CD4-positive, alpha-beta T cell (primary cell): ENCODE results near the gene LMTK3. TPM values are rescaled to one million over a fixed set of nuclear protein-coding genes. Genes with fewer than 3 reads are reported as not detected.

Experiments used
- ATAC-seq: fragments of 200-7000 bp; cut with Tn5 transposase; one replicate; pipeline ENCODE4 v1.10.0; 2022; ENCODE audit warnings: mild to moderate bottlenecking; ENCODE audit not compliant: poor library complexity
- CTCF ChIA-PET: fragments of 350-600 bp; sonication (Branson Sonifier 250); formaldehyde crosslinking; loops from one replicate; lab custom pipeline; 2021; ENCODE audit warnings: antibody characterized with exemption, inconsistent platforms; lab: Charles Lee
- POLR2A ChIA-PET: fragments of 350-600 bp; sonication (Branson Sonifier 250); formaldehyde crosslinking; loops from one replicate; lab custom pipeline; 2021; ENCODE audit warnings: antibody characterized with exemption, inconsistent platforms; lab: Charles Lee
- DNase-seq, 14 experiments: peaks; one replicate each; pipeline ENCODE4 v3.0.0-alpha.2; 2013 to 2020; ENCODE audit warnings: mixed read lengths in 2 of 14
- H3K27ac ChIP-seq, 2 donors: one replicate each; pipeline versions ENCODE4 v1.5.1 to v1.7.0; 2013; ENCODE audit warnings: low read length in 2 of 2, low read depth in 1 of 2, mild to moderate bottlenecking in 1 of 2
- H3K27me3 ChIP-seq, 2 experiments: 1 replicate in 1 of 2; 2 replicates in 1 of 2; pipeline versions ENCODE4 v1.6.1 to v1.7.0; 2013; ENCODE audit warnings: low read length in 2 of 2, control low read depth in 1 of 2, mild to moderate bottlenecking in 1 of 2, moderate library complexity in 1 of 2; ENCODE audit not compliant: insufficient read depth in 2 of 2, control insufficient read depth in 1 of 2
- H3K36me3 ChIP-seq: one replicate; pipeline ENCODE4 v1.6.1; 2013; ENCODE audit warnings: low read length, control low read depth; ENCODE audit not compliant: insufficient read depth
- H3K4me1 ChIP-seq: one replicate; pipeline ENCODE4 v1.6.1; 2013; ENCODE audit warnings: low read length, control low read depth; ENCODE audit not compliant: insufficient read depth
- H3K4me3 ChIP-seq: one replicate; pipeline ENCODE4 v1.5.1; 2013; ENCODE audit warnings: mild to moderate bottlenecking, low read length, moderate library complexity
- H3K9me3 ChIP-seq, 2 experiments: 1 replicate in 1 of 2; 2 replicates in 1 of 2; pipeline versions ENCODE4 v1.6.1 to v1.7.0; 2013; ENCODE audit warnings: low read length in 2 of 2, mild to moderate bottlenecking in 2 of 2, control low read depth in 1 of 2, moderate library complexity in 1 of 2; ENCODE audit not compliant: control insufficient read depth in 1 of 2, insufficient read depth in 1 of 2
- H3K27ac Mint-ChIP-seq: one replicate; pipeline ENCODE4 v1.8.0; 2020; ENCODE audit warnings: mixed read lengths
- H3K27me3 Mint-ChIP-seq: one replicate; pipeline ENCODE4 v1.8.0; 2021; ENCODE audit warnings: mixed read lengths
- H3K36me3 Mint-ChIP-seq: one replicate; pipeline ENCODE4 v1.8.0; 2021; ENCODE audit warnings: low read depth, mixed read lengths
- H3K4me1 Mint-ChIP-seq: one replicate; pipeline ENCODE4 v1.8.0; 2021; ENCODE audit warnings: low read depth, mixed read lengths
- H3K4me3 Mint-ChIP-seq: one replicate; pipeline ENCODE4 v1.8.0; 2020; ENCODE audit warnings: mild to moderate bottlenecking, mixed read lengths
- H3K9me3 Mint-ChIP-seq: one replicate; pipeline ENCODE4 v1.8.0; 2020; ENCODE audit warnings: mixed read lengths
- CTCF ChIP-seq: fragments of 200-600 bp; IDR thresholded peaks from one replicate; pipeline ENCODE4 v1.8.0; 2022; ENCODE audit warnings: antibody characterized with exemption, mild to moderate bottlenecking
- intact Hi-C, 2 experiments: fragments of 100-400 bp; cut with DNase I in 1 of 2; cut with micrococcal nuclease in 1 of 2; formaldehyde crosslinking; loops; one replicate each; pipeline versions ENCODE4 v1.15.1 to v1.9.0; 2023 to 2025; cut with DNase I, micrococcal nuclease
- total RNA-seq, 174 experiments: library from RNA in 2 of 174; stranded (reverse) in 2 of 174; gene quantifications; one replicate each; pipeline ENCODE4 v1.2.3 and lab custom pipeline; 2021 to 2026

The LMTK3 gene
- total RNA-seq, 2 experiments from 2014 or later = 15.6 to 18.9 TPM

DNA sequence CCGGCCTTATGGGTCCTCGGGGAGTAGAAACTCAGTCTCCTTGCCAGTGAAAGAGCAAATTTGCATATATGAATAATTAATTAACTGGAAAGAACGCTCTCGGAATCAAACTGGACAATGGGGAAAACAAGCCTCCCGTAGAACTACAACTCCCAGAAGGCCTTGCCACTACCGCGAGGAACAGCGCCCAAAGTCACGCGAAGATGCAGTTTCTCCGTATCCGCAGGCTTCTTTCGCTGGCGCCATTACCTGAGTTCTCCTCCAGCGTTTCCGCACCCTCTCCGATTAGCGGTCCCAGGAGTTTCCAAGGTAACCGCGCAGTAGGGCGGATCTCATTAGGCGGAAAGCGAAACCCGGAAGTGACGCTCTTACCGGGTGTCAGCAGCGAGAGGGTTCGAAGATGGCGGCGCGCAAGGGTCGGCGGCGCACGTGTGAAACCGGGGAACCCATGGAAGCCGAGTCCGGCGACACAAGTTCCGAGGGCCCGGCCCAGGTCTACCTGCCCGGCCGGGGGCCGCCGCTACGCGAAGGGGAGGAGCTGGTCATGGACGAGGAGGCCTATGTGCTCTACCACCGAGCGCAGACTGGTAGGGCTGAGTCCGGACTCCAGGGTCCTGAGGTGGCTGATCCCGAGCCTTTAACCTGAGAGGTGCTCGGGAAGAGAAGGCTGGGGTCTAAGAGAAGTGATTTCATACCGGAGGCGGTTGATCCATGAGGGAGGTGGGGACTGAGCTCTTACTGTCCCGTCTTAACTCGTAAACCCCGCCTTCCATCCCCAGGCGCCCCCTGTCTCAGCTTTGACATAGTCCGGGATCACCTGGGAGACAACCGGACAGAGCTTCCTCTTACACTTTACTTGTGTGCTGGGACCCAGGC, 65.8 kb downstream of the LMTK3 start, which contains the start of gene GRWD1:
Gene GRWD1, plus strand, starts transcription at position 378 of the 876 bp plus-strand sequence. Its CDS starts 23 bp downstream, at position 401.
- Mint-ChIP-seq H3K9me3 (no peaks in the 10 kb centered on the region), H3K4me3 (peak within 1 kb of the TSS; percentile 93), H3K36me3 (peaks cover 44% of the 10 kb centered on the region), H3K27ac (peak within 1 kb of the TSS; percentile 78), H3K4me1 (peaks cover 25% of the 10 kb centered on the region), H3K27me3 (peaks cover 28% of the 10 kb centered on the region)
- ATAC-seq = peak; percentile 94
- Histone ChIP-seq H3K27me3 (peaks cover 15 to 25% of the 10 kb centered on the region in 2 experiments), H3K9me3 (no peaks in the 10 kb centered on the region), H3K4me3 (peak within 1 kb of the TSS; percentile 85), H3K36me3 (peaks cover 25% of the 10 kb centered on the region), H3K27ac (peak within 1 kb of the TSS; percentile 58 to 74), H3K4me1 (peaks cover 31% of the 10 kb centered on the region)
- ChIA-PET CTCF (interaction anchor here (0.7 to 1.5 kb wide), 5 partner anchors 39 to 163 kb away, joined by 3 to 8 read pairs (median 4); partner anchors contain the start of genes GRIN2D and KDELR1), POLR2A (interaction anchor here (0.7 to 1.7 kb wide), 8 partner anchors 10 to 199 kb away, joined by 3 to 8 read pairs (median 3); partner anchors contain the start of genes KCNJ14, RPL18 and SPHK2)
- DNase-seq = peak; percentile 85 to 99 (median 91)
- intact Hi-C loops = loop anchor here (1.0 to 2.0 kb wide), 6 partner anchors 22 to 83 kb away; partner anchors contain the start of genes CYTH2 (in 1 of the 2), KDELR1 (in 1 of the 2) and TMEM143 (in 1 of the 2)
- TF ChIP-seq CTCF = no peak

DNA sequence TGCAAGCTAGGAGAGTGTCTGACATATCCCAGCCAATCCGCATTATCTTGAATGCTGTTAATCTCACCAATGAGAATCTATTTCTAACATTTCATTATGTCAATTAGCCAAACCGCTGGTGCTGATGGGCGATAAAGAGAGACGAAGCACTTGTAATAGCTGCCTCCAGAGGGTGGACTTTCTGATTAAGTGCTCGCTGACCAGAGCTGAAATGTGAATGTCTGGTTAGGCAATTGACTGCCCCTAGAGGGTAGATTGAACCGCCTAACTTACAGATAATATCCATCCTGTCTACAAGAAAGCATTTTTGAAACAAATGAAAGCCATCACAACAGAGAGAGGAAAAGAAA, 66.4 kb downstream of the LMTK3 start:
- H3K9me3 Mint-ChIP-seq = no peaks in the 10 kb centered on the region
- H3K4me1 Mint-ChIP-seq = peaks cover 25% of the 10 kb centered on the region
- H3K9me3 ChIP-seq = no peaks in the 10 kb centered on the region
- peak overlapping the region; percentile 93 for H3K4me3 Mint-ChIP-seq
- DNase-seq (peak in 2 of 14 experiments; percentile 63 to 70), ATAC-seq (peak; percentile 36)
- peaks cover 28% of the 10 kb centered on the region for H3K27me3 Mint-ChIP-seq
- peak; percentile 35 for TF ChIP-seq CTCF
- peak overlapping the region; percentile 78 for H3K27ac Mint-ChIP-seq
- intact Hi-C loops = loop anchor here (1.0 to 2.0 kb wide), 5 partner anchors 24 to 82 kb away; partner anchors contain the start of genes CYTH2 (in 1 of the 2), KDELR1 (in 1 of the 2) and TMEM143 (in 1 of the 2)
- peak overlapping the region in 1 of 2 donors; percentile 74 for H3K27ac ChIP-seq
- peaks cover 19% of the 10 kb centered on the region for H3K36me3 ChIP-seq
- ChIA-PET POLR2A (interaction anchor here (0.7 to 1.7 kb wide), 5 partner anchors 21 to 200 kb away, joined by 3 to 8 read pairs (median 3); partner anchors contain the start of genes RPL18 and SPHK2), CTCF (interaction anchor here (0.8 to 1.5 kb wide), 4 partner anchors 51 to 94 kb away, joined by 3 to 8 read pairs (median 4); partner anchors contain the start of genes GRIN2D, KDELR1 and TMEM143)
- H3K27me3 ChIP-seq = peaks cover 16 to 25% of the 10 kb centered on the region in 2 experiments
- peak overlapping the region; percentile 85 for H3K4me3 ChIP-seq
- peaks cover 31% of the 10 kb centered on the region for H3K4me1 ChIP-seq
- H3K36me3 Mint-ChIP-seq = peaks cover 41% of the 10 kb centered on the region

DNA sequence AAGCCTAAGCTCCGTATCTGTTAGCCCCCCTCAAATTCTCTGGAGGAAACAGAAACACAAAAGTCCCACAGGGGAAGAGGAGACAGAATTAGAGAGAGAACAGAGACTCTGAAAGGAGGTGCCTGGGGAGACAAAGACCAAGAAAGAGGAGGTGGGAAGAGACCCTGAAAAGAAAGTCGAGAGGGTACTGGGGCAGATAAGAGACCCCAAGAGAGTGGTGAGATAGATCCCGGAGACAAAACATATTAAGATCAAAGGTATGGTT, 66.8 kb downstream of the LMTK3 start:
- peaks cover 31% of the 10 kb centered on the region for H3K4me1 ChIP-seq
- no peaks in the 10 kb centered on the region for H3K9me3 Mint-ChIP-seq
- peaks cover 28% of the 10 kb centered on the region for H3K27me3 Mint-ChIP-seq
- ChIA-PET POLR2A (interaction anchor here (1.0 to 1.7 kb wide), 3 partner anchors 124 to 200 kb away, joined by 3 to 8 read pairs (median 3); partner anchors contain the start of genes RPL18 and SPHK2), CTCF (interaction anchor here (0.8 to 1.5 kb wide), 4 partner anchors 51 to 94 kb away, joined by 3 to 8 read pairs (median 4); partner anchors contain the start of genes GRIN2D, KDELR1 and TMEM143)
- DNase-seq (no peak), ATAC-seq (no peak)
- peaks cover 16 to 25% of the 10 kb centered on the region in 2 experiments for H3K27me3 ChIP-seq
- intact Hi-C loops = loop anchor here (1.0 to 5.0 kb wide), 6 partner anchors 24 to 128 kb away; partner anchors contain the start of genes CYTH2 (in 1 of the 2), KDELR1 (in 1 of the 2) and TMEM143 (in 1 of the 2)
- H3K4me1 Mint-ChIP-seq = peaks cover 25% of the 10 kb centered on the region
- peak overlapping the region; percentile 93 for H3K4me3 Mint-ChIP-seq
- H3K4me3 ChIP-seq = peak overlapping the region; percentile 85
- H3K27ac ChIP-seq = no peak overlapping the region
- peaks cover 15% of the 10 kb centered on the region for H3K36me3 ChIP-seq
- H3K27ac Mint-ChIP-seq = peak overlapping the region; percentile 78
- H3K36me3 Mint-ChIP-seq = peaks cover 41% of the 10 kb centered on the region
- TF ChIP-seq CTCF = no peak
- no peaks in the 10 kb centered on the region for H3K9me3 ChIP-seq
